Measurements from ENCODE around the gene ARL8A. TPM values are rescaled to one million over a fixed set of nuclear protein-coding genes. Genes with fewer than 3 reads are reported as not detected.

The ARL8A gene
- total RNA-seq, 2 experiments from 2014 or later = 25.8 to 33.7 TPM

- peak overlapping the region; percentile 95 for H3K27ac Mint-ChIP-seq
- DNase-seq (peak; percentile 61), ATAC-seq (peak; percentile 13)
- no peaks in the 10 kb centered on the region for H3K9me3 Mint-ChIP-seq
- CTCF ChIA-PET = interaction anchor here (0.6 to 1.4 kb wide), 8 partner anchors 8 to 30 kb away, joined by 3 to 6 read pairs (median 3); partner anchors contain the start of gene LGR6
- H3K27me3 Mint-ChIP-seq = no peaks in the 10 kb centered on the region
- H3K36me3 Mint-ChIP-seq (ENCODE audit: low read depth) = peaks cover 27% of the 10 kb centered on the region
- TF ChIP-seq CTCF (IDR thresholded peaks at IDR 0.05) = no peak
- POLR2A ChIA-PET = interaction anchor here (0.6 to 13.6 kb wide), 6 partner anchors 9 to 179 kb away, joined by 3 to 124 read pairs (median 4); partner anchors contain the start of genes ARL8A and UBE2T
- intact Hi-C loops (cut with micrococcal nuclease) = no loop called here
- peak overlapping the region; percentile 95 for H3K4me3 Mint-ChIP-seq
- peaks cover 64% of the 10 kb centered on the region for H3K4me1 Mint-ChIP-seq (ENCODE audit: low read depth)
These were observed 18.1 kb upstream of the ARL8A start for GRCh38 chr1:202162418-202163280.

- ATAC-seq = peak; percentile 40
These were observed 17.5 kb upstream of the ARL8A start for GRCh38 chr1:202162047-202162417.

GRCh38 chr1:202161151-202162046 is 16.9 kb upstream of the ARL8A start:
- Mint-ChIP-seq H3K36me3 (ENCODE audit: low read depth) (peaks cover 37% of the 10 kb centered on the region), H3K27me3 (no peaks in the 10 kb centered on the region), H3K9me3 (no peaks in the 10 kb centered on the region), H3K4me3 (peak overlapping the region; percentile 95), H3K27ac (peak overlapping the region; percentile 95), H3K4me1 (ENCODE audit: low read depth) (peaks cover 63% of the 10 kb centered on the region)
- DNase-seq (peak; percentile 53), ATAC-seq (no peak)
- TF ChIP-seq CTCF (IDR thresholded peaks at IDR 0.05) = no peak
- intact Hi-C loops (cut with micrococcal nuclease) = no loop called here
- POLR2A ChIA-PET = interaction anchor here (1.3 to 13.6 kb wide), 5 partner anchors 9 to 332 kb away, joined by 4 to 124 read pairs (median 14); partner anchors contain the start of genes ARL8A and IPO9
- CTCF ChIA-PET = interaction anchor here (1.1 to 2.6 kb wide), 10 partner anchors 10 to 154 kb away, joined by 3 to 27 read pairs (median 4); partner anchors contain the start of gene ARL8A

More at GRCh38 chr1:202162047-202162417, 17.5 kb upstream of the ARL8A start:
- POLR2A ChIA-PET = interaction anchor here (0.6 to 13.6 kb wide), 4 partner anchors 9 to 160 kb away, joined by 3 to 124 read pairs (median 10); partner anchors contain the start of gene ARL8A
- H3K27me3 Mint-ChIP-seq = no peaks in the 10 kb centered on the region
- H3K9me3 Mint-ChIP-seq = no peaks in the 10 kb centered on the region
- peaks cover 65% of the 10 kb centered on the region for H3K4me1 Mint-ChIP-seq (ENCODE audit: low read depth)
- peaks cover 33% of the 10 kb centered on the region for H3K36me3 Mint-ChIP-seq (ENCODE audit: low read depth)
- peak overlapping the region; percentile 95 for H3K27ac Mint-ChIP-seq
- DNase-seq = peak; percentile 87
- peak overlapping the region; percentile 95 for H3K4me3 Mint-ChIP-seq
- intact Hi-C loops (cut with micrococcal nuclease) = no loop called here
- TF ChIP-seq CTCF (IDR thresholded peaks at IDR 0.05) = no peak
- CTCF ChIA-PET = interaction anchor here (0.6 to 1.3 kb wide), 6 partner anchors 9 to 33 kb away, joined by 3 to 4 read pairs (median 3); no protein-coding TSS in a partner anchor

- peak within 1 kb of the TSS; percentile 95 for H3K4me3 Mint-ChIP-seq
- ChIA-PET POLR2A (interaction anchor here (0.7 to 13.6 kb wide), 9 partner anchors 8 to 331 kb away, joined by 3 to 124 read pairs (median 5); partner anchors contain the start of genes ARL8A and IPO9), CTCF (interaction anchor here (0.9 to 2.6 kb wide), 14 partner anchors 9 to 197 kb away, joined by 3 to 27 read pairs (median 4); partner anchors contain the start of genes ARL8A and LGR6)
- H3K27me3 Mint-ChIP-seq = no peaks in the 10 kb centered on the region
- DNase-seq (peak; percentile 96), ATAC-seq (peak; percentile 52)
- H3K4me1 Mint-ChIP-seq (ENCODE audit: low read depth) = peaks cover 64% of the 10 kb centered on the region
- peaks cover 46% of the 10 kb centered on the region for H3K36me3 Mint-ChIP-seq (ENCODE audit: low read depth)
- H3K9me3 Mint-ChIP-seq = no peaks in the 10 kb centered on the region
- H3K27ac Mint-ChIP-seq = peak within 1 kb of the TSS; percentile 95
- intact Hi-C loops (cut with micrococcal nuclease) = no loop called here
- TF ChIP-seq CTCF (IDR thresholded peaks at IDR 0.05) = peak; percentile 85
These were observed 15.9 kb upstream of the ARL8A start, which contains the start of gene PTPN7 for GRCh38 chr1:202160377-202160940. Gene PTPN7 (minus strand): TSS chr1:202160602. CDS start chr1:202159402, 1,200 bp downstream.

Data from activated CD8-positive, alpha-beta T cell treated with anti-CD3 and anti-CD28 coated beads for 36 hours (primary cell).